HG03457 (cell line): ENCODE measurements around the gene NLRP9.
"Not testable (repeated sequence)": the region's sequence is repeated elsewhere in the genome, so short reads cannot be mapped to it uniquely, and the experiment has no call there.

Experiments
- ATAC-seq: cut with Tn5 transposase; IDR thresholded peaks from one replicate; pipeline ENCODE4 v1.9.1; 2021; ENCODE audit warnings: moderate number of reproducible peaks; ENCODE audit not compliant: unreplicated experiment

Gene NLRP9

GRCh38 chr19:55738302-55738701 is at the start of gene NLRP9:
TSS of gene NLRP9 (minus strand) at chr19:55738402. CDS start at chr19:55738374, 28 bp downstream.
- no peak for ATAC-seq

DNA sequence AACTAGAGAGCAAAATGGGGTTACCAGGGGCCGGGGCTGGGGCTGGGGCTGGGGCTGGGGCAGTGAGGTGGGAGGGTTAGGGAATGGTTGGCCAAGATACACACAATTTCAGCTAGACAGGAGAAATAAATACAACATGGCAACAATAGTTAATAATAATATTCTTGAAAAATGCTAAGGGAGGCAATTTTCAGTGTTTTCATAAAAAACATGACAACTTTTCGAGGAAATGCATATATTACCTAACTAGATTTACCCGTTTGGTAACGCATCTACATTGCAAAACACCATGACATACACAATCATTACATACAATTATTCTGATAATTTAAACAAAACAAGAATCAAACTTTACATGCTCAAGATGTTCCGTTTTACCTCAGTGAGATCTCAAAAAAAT is 42.9 kb upstream of the NLRP9 start:
- no peak for ATAC-seq

DNA sequence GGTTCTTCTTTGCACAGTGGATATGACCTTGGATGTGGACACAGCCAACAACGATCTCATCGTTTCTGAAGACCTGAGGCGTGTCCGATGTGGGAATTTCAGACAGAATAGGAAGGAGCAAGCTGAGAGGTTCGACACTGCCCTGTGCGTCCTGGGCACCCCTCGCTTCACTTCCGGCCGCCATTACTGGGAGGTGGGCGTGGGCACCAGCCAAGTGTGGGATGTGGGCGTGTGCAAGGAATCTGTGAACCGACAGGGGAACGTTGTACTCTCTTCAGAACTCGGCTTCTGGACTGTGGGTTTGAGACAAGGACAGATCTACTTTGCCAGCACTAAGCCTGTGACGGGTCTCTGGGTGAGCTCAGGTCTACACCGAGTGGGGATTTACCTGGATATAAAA is 40.1 kb upstream of the NLRP9 start:
- ATAC-seq, result no peak

- ATAC-seq, result no peak
Measured at GRCh38 chr19:55777528-55777927, 39.3 kb upstream of the NLRP9 start.

- not testable (repeated sequence) for ATAC-seq
Measured at GRCh38 chr19:55769632-55770031, 31.4 kb upstream of the NLRP9 start.

- not testable (repeated sequence) for ATAC-seq
Measured at GRCh38 chr19:55768818-55769217, 30.6 kb upstream of the NLRP9 start, which contains the start of gene RFPL4AL1. TSS of gene RFPL4AL1 (plus strand) at chr19:55769118. CDS start at chr19:55771805, 2,687 bp downstream.

GRCh38 chr19:55766466-55766865 is 28.3 kb upstream of the NLRP9 start:
- ATAC-seq, result no peak

GRCh38 chr19:55758797-55759196 is 20.6 kb upstream of the NLRP9 start, which contains the start of gene RFPL4A:
TSS of gene RFPL4A (plus strand) at chr19:55759097. CDS start at chr19:55761801, 2,704 bp downstream.
- not testable (repeated sequence) for ATAC-seq

DNA sequence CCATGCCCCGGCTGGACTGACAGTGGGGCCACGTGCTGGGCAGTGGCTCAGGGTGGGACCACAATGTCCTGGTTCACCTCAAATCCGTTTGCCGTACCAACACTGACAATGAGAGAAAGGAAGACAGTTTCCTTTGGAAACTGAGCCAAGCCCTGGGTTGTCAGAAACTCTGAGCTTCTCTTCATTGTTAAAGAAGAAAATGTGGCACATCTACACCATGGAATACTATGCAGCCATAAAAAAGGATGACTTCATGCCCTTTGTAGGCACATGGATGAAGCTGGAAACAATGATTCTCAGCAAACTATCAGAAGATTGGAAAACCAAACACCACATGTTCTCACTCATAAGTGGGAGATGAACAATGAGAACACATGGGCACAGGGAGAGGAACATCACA is 18.6 kb upstream of the NLRP9 start:
- not testable (repeated sequence) for ATAC-seq

DNA sequence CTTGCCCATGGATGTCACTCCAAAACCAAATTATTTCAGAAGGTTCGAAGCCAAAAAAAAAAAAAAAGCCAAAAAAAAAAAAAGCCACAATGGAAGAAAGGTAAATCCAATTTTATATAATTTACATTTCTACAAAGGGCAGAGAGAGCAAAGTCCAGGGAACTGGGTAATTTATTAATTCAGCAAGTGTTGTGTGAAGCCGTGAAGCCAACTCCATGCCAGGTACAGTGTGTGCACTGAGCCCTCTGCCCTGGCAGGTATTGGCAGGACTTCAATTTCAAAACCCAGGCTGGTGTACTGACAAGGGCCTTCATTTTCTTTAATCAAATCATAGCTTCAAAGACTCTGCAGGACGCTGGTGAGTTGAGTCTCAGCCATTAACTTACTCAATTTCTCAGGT is 15.2 kb upstream of the NLRP9 start:
- ATAC-seq, result no peak

DNA sequence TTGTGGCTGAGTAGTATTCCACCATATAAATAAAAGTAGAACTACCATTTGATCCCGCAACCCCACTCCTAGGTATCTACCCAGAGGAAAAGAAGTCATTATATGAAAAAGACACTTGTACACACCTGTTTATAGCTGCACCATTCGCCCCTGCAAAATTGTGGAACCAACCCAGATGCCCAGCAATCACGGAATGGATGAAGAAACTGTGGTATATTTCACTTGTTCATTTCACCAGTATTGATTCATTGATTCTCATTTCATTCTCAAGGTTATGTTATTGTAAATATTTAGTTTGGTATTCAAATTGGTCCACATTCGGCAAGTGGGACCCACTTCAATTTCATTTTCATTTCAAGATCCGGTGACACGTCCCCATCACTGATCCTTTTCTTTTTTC is 12.5 kb upstream of the NLRP9 start:
- ATAC-seq, result no peak

DNA sequence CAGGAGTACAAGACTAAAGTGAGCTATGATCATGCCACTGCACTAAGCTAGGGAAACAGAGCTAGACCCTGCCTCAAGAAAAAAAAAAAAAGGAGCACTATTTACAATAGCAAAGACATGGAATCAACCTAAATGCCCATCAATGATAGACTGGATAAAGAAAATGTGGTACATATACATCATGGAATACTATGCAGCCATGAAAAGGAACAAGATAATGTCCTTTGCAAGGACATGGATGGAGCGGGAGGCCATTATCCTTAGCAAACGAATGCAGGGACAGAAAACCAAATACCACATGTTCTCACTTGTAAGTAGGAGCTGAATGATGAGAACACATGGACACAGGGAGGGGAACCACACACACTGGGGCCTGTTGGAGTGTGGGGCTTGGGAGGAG is 7.8 kb downstream of the NLRP9 start:
- ATAC-seq, result not testable (repeated sequence)

- ATAC-seq, result no peak
Measured at GRCh38 chr19:55723491-55723890, 14.7 kb downstream of the NLRP9 start.

DNA sequence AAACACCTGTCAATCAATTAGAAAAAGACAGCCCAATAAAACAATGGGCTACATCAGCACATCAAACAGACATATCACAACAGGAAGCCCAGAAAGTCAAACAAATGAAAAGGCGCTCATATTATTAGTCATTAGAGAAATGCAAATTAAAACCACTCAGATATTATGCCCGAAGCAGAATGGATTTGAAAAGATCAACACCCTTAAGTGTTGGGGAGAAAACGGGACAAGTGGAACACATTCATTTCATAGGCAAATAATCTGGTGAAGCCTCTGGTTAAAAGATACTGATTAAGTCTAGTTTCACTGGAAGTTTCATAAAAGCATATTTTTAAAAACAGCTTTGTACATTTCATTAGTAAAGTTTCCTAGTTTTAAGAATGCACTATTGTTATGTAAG is 17.4 kb downstream of the NLRP9 start:
- ATAC-seq, result no peak

DNA sequence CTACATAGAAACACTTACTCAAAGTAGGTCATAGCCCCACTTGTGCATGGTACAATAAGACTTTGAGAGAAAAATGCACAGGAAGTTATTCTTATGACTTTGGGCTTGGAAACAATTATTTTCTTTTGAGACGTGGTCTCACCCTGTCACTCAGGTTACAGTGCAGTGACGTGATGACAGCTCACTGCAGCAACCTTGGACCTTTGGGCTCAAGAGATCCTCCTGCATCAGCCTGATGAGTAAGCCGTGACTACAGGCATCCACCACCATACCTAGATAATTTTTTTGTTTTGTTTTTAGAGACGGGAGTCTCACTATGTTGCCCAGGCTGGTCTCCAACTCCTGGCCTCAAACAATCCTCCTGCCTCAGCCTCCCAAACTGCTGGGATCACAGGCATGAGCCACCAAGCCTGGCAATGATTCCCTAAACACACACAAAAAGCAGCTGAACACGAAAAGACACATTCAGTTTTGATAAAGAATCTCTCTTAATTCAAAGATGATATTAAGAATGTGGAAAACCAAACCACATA is 17.9 kb downstream of the NLRP9 start:
- ATAC-seq, result no peak

DNA sequence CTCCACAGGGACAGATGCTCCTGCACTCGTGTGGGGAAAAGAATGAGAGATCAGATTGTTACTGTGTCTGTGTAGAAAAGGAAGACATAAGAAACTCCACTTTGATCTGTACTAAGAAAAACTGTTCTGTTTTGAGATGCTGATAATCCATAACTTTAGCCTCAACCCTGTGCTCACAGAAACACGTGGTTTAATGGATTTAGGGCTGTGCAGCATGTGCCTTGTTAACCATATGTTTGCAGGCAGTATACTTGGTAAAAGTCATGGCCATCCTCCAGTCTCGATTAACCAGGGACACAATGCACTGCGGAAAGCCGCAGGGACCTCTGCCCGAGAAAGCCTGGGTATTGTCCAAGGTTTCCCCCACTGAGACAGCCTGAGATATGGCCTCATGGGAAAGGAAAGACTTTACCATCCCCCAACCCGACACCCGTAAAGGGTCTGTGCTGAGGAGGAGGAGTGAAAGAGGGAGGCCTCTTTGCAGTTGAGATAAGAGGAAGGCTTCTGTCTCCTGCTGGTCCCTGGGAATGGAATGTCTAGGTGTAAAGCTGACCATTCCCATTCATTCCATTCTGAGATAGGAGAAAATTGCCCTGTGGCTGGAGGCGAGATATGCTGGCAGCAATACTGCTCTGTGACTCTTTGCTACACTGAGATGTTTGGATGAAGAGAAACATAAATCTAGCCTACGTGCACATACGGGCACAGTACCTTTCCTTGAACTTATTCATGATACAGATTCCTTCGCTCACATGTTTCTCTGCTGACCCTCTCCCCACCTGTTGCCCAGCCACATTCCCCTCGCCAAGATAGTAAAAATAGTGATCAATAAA is 20.1 kb downstream of the NLRP9 start:
- not testable (repeated sequence) for ATAC-seq

DNA sequence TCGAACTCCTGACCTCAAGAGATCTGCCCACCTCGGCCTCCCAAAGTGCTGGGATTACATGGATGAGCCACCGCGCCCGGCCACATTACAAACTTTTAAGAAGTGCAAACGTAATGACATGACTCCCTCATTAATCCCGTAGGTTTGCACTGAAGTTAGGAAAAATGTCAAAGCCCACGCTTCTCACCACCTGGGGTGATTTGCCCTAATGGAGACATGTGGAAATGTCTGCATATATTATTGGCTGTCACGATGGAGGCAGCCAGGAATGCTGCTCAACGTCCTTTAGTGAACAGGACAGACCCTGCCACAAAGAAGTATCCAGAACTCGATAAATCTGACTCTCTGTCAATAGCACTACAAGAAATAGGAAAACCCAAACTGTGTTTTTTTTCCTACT is 21.0 kb downstream of the NLRP9 start:
- ATAC-seq, result no peak

GRCh38 chr19:55716531-55716930 is 21.7 kb downstream of the NLRP9 start:
- ATAC-seq, result no peak

- no peak for ATAC-seq
Measured at GRCh38 chr19:55712804-55713631, 25.2 kb downstream of the NLRP9 start.

- ATAC-seq, result no peak
Measured at GRCh38 chr19:55711719-55712118, 26.5 kb downstream of the NLRP9 start.

- no peak for ATAC-seq
Measured at GRCh38 chr19:55705972-55706371, 32.2 kb downstream of the NLRP9 start.
